Measurements from ENCODE around the gene TLNRD1.
A peak's percentile ranks its signal among the peaks of the same experiment; 100 is the strongest.

TLNRD1 gene

DNA sequence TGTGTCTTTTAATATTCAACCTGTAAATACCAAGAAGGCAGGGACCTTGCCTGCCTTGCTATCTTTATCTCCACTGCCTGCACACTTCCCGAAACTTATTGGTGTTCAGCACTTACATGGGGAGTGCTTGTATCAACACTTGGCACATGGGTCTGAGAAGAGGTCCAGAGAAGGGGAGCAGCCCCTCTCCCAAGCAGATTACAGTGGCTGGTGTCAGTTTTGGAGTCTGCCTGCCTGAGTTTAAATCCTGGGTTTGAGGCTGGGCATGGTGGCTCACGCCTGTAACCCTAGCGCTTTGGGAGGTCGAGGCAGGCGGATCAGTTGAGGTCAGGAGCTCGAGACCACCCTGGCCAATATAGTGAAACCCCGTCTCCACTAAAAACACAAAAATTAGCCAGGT lies 31.4 kb upstream of the TLNRD1 start:
- TF ChIP-seq POLR2A (IDR thresholded peaks at IDR 0.05; ENCODE audit: low read depth, low read length): no peak
- FAIRE-seq (no peak), DNase-seq (ENCODE audit: insufficient read length, low spot score) (no peak)

DNA sequence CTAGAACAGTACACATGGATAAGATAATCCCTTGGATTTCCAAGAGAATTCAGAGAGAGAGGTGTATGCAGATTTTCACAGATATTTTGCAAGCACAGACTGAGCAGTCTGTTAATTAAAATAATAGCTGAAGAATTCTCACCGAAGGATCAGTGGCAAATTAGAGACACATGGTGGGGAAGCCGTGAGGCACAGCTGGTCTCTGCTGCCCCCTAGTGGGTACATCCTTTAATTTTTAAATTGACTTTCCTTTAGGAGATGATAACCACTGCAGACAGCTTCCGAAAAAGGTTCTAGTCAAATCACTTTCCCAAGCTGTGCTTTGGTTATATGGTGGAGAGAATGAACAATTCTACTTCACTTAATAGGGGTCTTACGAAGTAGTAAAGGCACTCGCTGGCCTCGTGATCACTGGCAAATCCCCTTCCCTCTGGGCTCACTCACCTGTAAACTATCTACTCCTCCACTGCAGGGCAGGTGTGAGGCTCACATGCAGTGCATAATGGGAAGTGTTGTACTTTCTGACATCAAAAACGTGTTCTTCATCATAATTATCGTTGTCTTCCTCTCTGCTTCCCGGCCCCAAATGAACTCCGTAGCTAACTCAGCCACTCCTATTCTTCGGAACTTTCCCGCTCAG lies 30.6 kb upstream of the TLNRD1 start:
- FAIRE-seq (no peak), DNase-seq (ENCODE audit: insufficient read length, low spot score) (peak; percentile 26)

DNA sequence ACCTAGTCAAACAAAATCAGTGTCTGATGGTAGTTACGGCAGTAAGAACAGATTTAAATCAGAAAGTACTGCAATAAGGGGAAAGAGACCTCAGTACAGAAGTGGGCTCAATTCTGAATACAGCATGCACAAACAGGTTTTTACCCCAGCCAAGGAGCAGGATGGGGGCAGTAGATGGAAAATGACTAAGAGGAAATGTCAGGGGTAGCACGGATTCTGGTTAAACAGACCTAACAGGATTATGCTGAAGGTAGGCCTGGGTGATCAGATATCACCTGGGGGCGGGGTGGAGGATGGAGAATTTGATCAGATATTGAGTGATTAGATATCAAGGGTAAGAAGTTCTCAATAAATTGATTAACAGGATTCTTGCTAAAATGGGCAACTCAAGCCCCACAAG lies 30.1 kb upstream of the TLNRD1 start:
- no peak for FAIRE-seq
- TF ChIP-seq POLR2A (IDR thresholded peaks at IDR 0.05; ENCODE audit: low read depth, low read length): no peak
- DNase-seq (ENCODE audit: insufficient read length, low spot score): no peak

More for the DNA sequence above, 30.6 kb upstream of the TLNRD1 start:
- no peak for TF ChIP-seq POLR2A (IDR thresholded peaks at IDR 0.05; ENCODE audit: low read depth, low read length)

- DNase-seq (ENCODE audit: insufficient read length, low spot score) (no peak), FAIRE-seq (no peak)
- no peak for TF ChIP-seq POLR2A (IDR thresholded peaks at IDR 0.05; ENCODE audit: low read depth, low read length)
Observed at GRCh38 chr15:80971143-80971542, 29.6 kb upstream of the TLNRD1 start.

DNA sequence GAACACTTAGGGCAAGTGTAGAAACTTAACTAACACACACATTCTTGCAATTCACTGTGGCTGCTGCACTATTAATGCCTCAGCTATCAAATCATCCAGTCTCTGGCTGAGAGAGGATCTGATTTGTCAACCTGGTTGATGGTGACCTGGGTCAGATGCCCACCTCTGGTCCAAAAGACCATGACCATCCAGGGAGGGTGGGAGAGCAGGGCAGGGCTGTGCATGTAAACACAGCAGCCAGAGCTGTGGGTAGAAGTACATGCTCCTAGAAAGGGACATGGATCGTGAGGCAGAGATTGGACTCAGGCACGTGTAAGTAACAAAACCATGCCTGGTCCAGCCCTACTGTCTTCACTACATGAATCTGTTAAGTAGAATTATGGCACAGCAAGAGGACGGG lies 28.4 kb upstream of the TLNRD1 start:
- DNase-seq (ENCODE audit: insufficient read length, low spot score) (no peak), FAIRE-seq (no peak)
- no peak for TF ChIP-seq POLR2A (IDR thresholded peaks at IDR 0.05; ENCODE audit: low read depth, low read length)

DNA sequence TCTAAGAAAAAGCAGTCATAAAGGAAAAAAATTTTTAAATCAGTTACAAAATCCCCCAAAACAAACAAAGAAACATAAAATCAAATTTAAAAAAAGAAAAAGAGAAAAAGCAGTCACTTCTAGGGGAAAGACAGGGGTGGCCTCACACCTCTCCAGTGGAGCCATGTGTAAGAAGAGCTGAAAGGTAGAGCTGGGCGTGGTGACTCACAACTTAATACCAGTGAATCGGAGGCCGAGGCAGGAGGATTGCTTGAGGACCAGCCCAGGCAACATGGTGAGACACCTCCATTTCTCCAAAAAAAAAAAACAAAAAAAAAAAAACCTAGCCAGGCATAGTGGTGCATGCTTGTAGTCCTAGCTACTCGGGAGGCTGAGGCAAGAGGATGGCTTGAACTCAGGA lies 25.8 kb upstream of the TLNRD1 start:
- FAIRE-seq: no peak
- DNase-seq (ENCODE audit: insufficient read length, low spot score): no peak
- TF ChIP-seq POLR2A (IDR thresholded peaks at IDR 0.05; ENCODE audit: low read depth, low read length): no peak

- DNase-seq (ENCODE audit: insufficient read length, low spot score): no peak
- no peak for FAIRE-seq
- TF ChIP-seq POLR2A (IDR thresholded peaks at IDR 0.05; ENCODE audit: low read depth, low read length): no peak
Observed at GRCh38 chr15:80976851-80977250, 23.9 kb upstream of the TLNRD1 start.

GRCh38 chr15:80977627-80978036 lies 23.1 kb upstream of the TLNRD1 start:
- no peak for DNase-seq (ENCODE audit: insufficient read length, low spot score)
- TF ChIP-seq POLR2A (IDR thresholded peaks at IDR 0.05; ENCODE audit: low read depth, low read length): no peak
- no peak for FAIRE-seq

- TF ChIP-seq POLR2A (IDR thresholded peaks at IDR 0.05; ENCODE audit: low read depth, low read length): no peak
- no peak for DNase-seq (ENCODE audit: insufficient read length, low spot score)
- no peak for FAIRE-seq
Observed at GRCh38 chr15:80978685-80979329, 21.9 kb upstream of the TLNRD1 start.

- no peak for DNase-seq (ENCODE audit: insufficient read length, low spot score)
- FAIRE-seq: no peak
Observed at GRCh38 chr15:80979538-80980200, 21.1 kb upstream of the TLNRD1 start.

DNA sequence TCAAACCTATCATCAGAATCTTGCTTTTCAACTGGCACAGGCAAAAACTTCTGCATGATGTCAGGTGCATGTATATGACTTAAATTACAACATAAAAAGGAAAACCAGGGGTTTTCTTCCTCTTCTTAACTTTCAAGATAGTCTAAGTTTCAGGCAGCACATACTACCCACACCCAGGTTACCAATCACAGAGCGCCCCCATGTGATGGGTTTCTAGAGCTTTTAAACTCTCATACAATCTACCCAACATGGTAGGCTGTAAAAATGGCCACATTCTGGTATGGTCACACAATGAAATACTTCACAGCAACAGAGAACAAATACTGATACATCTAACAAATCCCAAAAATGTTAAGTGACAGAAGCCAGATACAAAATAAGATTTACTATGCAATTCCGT lies 18.5 kb upstream of the TLNRD1 start:
- FAIRE-seq: no peak
- DNase-seq (ENCODE audit: insufficient read length, low spot score): no peak
- TF ChIP-seq POLR2A (IDR thresholded peaks at IDR 0.05; ENCODE audit: low read depth, low read length): no peak

More at GRCh38 chr15:80979538-80980200, 21.1 kb upstream of the TLNRD1 start:
- TF ChIP-seq POLR2A (IDR thresholded peaks at IDR 0.05; ENCODE audit: low read depth, low read length): no peak

DNA sequence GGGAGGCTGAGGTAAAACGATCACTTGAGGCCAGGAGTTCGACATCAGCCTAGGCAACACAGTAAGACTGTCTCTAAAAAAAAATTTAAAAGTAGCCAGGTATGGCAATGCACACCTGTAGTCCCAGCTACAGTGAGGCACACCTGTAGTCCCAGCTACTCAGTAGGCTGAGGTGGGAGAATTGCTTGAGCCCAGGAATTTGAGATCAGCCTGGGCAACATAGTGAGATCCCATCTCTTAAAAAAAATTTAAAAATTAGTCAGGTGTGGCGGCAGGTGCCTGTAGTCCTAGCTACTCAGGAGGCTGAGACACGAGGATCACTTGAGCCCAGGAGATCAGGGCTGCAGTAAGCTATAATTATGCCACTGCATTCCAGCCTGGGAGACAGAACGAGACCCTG lies 17.9 kb upstream of the TLNRD1 start:
- DNase-seq (ENCODE audit: insufficient read length, low spot score) (no peak), FAIRE-seq (no peak)

DNA sequence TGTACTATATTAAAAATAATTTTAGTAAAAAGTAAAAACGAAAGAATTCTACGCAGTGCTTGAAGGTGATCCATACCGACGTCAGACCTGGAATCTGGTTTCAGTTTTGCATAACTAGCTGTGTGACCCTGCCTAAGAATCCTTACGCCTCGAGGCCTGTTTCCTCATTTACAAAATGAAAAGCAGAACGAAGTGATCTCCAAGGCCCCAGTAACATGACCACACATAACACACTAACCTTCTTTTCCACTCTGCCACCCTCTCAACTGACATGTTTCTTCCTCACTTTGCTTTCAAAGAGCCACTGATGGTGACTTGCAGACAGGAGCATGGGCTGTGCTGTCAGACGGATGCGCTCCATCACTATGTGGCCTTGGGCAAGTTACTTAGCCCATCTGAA lies 15.9 kb upstream of the TLNRD1 start:
- no peak for FAIRE-seq
- DNase-seq (ENCODE audit: insufficient read length, low spot score): no peak

More for the DNA sequence above, 17.9 kb upstream of the TLNRD1 start:
- no peak for TF ChIP-seq POLR2A (IDR thresholded peaks at IDR 0.05; ENCODE audit: low read depth, low read length)

DNA sequence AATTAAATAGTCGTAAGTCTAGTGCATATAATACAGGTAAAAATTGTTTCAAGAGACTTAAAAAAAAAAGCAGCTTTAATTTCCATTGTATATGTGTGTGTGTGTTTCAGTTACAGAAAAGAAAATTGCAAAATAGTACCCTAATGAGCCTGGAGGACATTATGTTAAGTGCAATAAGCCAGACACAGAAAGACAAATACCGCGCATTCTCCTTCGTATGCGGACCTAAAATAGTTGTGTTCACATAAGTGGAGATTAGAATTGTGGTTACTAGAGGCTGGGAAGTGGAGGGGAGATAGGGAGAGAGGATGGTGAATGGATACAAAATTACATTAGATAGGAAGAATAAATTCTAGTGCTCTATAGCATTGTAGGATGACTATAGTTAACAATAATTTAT lies 14.7 kb upstream of the TLNRD1 start:
- no peak for TF ChIP-seq POLR2A (IDR thresholded peaks at IDR 0.05; ENCODE audit: low read depth, low read length)
- no peak for FAIRE-seq
- DNase-seq (ENCODE audit: insufficient read length, low spot score): no peak

More for the DNA sequence above, 15.9 kb upstream of the TLNRD1 start:
- TF ChIP-seq POLR2A (IDR thresholded peaks at IDR 0.05; ENCODE audit: low read depth, low read length): no peak

DNA sequence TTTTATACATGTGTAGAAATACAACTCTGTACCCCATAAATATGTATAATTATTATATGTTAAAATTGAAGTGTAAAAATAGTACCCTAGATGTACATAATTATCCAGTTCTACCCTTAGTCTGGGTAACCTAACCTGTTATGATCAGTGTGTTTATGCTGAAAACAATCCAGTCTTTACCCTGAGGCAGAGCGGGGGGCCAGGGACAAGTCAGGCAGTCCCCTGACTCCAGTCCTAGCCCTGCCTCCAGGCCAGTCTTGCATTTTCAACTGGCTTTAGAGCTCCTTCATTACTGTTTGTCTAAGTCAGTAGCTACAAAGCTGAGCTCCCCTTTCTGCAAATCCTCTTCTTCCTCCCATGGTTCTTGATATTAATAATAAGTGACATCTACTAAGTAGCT lies 14.2 kb upstream of the TLNRD1 start:
- FAIRE-seq (no peak), DNase-seq (ENCODE audit: insufficient read length, low spot score) (no peak)
- TF ChIP-seq POLR2A (IDR thresholded peaks at IDR 0.05; ENCODE audit: low read depth, low read length): no peak

Measured in H54 (cell line).